ENCODE measurements around the gene ACSM6. TPM values are rescaled to one million over a fixed set of nuclear protein-coding genes. Genes with fewer than 3 reads are reported as not detected.
"Not testable (repeated sequence)": the region's sequence is repeated elsewhere in the genome, so short reads cannot be mapped to it uniquely, and the experiment has no call there.

The ACSM6 gene
- total RNA-seq, 1 donor: not detected

DNA sequence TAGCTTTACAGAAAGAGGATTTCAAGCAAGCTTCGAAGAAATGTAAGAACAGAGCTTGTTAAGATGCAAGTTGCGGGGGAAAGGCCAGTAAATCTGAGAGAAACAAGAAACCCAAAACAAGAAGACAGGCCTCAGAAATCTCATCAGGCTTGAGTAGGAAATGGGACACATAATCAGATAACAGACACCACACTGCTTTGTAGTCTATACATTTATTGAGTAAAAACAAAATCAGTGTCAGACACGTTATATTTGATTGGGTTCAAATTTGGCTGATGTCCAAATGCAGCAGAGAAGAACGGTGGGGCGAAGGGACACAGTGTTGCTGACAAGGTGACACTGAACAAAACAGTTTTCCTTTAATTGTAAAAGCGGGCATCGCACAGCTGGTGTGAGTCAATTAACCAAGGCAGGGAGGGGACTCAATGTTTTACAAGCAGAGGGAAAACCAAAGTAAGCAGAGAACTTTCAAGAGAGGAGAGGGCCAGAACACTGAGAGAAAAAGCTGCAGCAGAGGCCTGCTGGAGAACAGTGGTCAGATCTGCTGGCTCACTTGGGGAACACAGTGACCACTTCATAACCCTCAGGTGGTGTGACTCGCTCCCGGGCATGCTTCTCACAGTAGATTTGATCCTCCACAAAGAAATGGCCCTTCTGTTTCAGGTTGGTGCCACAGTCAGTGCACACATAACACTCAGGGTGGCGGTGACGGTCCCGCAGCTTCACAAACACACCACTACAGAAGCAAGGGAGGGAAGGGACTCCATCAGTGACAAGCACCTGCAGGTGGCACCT lies 43.5 kb downstream of the ACSM6 start:
- Histone ChIP-seq H3K4me1 (ENCODE audit: insufficient read depth, low read length) (peaks cover 27% of the 10 kb centered on the region), H3K27ac (ENCODE audit: low read depth, low read length) (no peak overlapping the region), H3K36me3 (ENCODE audit: insufficient read depth, low read length) (peaks cover 9% of the 10 kb centered on the region), H3K27me3 (ENCODE audit: insufficient read depth, low read length) (no peaks in the 10 kb centered on the region), H2AFZ (ENCODE audit: low read length) (no peak overlapping the region), H3K79me2 (ENCODE audit: insufficient read depth, low read length) (no peaks in the 10 kb centered on the region), H3K4me3 (ENCODE audit: insufficient read depth, low read length) (no peak overlapping the region), H3K4me2 (ENCODE audit: insufficient read depth, low read length) (no peak overlapping the region), H3K9me3 (ENCODE audit: low read depth, low read length) (no peaks in the 10 kb centered on the region), H4K20me1 (ENCODE audit: insufficient read depth, low read length) (peaks cover 2% of the 10 kb centered on the region)
- TF ChIP-seq, protein P1, sequence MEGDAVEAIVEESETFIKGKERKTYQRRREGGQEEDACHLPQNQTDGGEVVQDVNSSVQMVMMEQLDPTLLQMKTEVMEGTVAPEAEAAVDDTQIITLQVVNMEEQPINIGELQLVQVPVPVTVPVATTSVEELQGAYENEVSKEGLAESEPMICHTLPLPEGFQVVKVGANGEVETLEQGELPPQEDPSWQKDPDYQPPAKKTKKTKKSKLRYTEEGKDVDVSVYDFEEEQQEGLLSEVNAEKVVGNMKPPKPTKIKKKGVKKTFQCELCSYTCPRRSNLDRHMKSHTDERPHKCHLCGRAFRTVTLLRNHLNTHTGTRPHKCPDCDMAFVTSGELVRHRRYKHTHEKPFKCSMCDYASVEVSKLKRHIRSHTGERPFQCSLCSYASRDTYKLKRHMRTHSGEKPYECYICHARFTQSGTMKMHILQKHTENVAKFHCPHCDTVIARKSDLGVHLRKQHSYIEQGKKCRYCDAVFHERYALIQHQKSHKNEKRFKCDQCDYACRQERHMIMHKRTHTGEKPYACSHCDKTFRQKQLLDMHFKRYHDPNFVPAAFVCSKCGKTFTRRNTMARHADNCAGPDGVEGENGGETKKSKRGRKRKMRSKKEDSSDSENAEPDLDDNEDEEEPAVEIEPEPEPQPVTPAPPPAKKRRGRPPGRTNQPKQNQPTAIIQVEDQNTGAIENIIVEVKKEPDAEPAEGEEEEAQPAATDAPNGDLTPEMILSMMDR (IDR thresholded peaks at IDR 0.05; ENCODE audit: extremely low read depth, low read depth, low read length): no peak
- no peak for DNase-seq (ENCODE audit: insufficient read length, low spot score, missing footprints)

DNA sequence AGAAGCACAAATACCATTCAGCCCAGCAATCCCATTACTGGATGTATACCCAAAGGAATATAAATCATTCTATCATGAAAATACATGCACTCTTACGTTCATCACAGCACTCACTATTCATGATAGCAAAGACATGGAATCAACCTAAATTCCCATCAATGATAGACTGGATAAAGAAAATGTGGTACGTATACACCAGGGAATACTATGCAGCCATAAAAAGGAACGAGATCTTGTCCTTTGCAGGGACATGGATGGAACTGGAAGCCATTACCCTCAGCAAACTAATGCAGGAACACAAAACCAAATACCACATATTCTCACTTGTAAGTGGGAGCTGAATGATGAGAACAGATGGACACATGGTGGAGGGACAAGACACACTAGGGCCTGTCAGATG lies 46.1 kb downstream of the ACSM6 start:
- H2AFZ ChIP-seq (ENCODE audit: low read length); H3K4me3 ChIP-seq (ENCODE audit: insufficient read depth, low read length); H3K27me3 ChIP-seq (ENCODE audit: insufficient read depth, low read length); H3K79me2 ChIP-seq (ENCODE audit: insufficient read depth, low read length); H3K27ac ChIP-seq (ENCODE audit: low read depth, low read length); H3K4me2 ChIP-seq (ENCODE audit: insufficient read depth, low read length); DNase-seq (ENCODE audit: insufficient read length, low spot score, missing footprints); H3K36me3 ChIP-seq (ENCODE audit: insufficient read depth, low read length); H4K20me1 ChIP-seq (ENCODE audit: insufficient read depth, low read length); H3K9me3 ChIP-seq (ENCODE audit: low read depth, low read length): not testable (repeated sequence)
- H3K4me1 ChIP-seq (ENCODE audit: insufficient read depth, low read length): peaks cover 25% of the 10 kb centered on the region

DNA sequence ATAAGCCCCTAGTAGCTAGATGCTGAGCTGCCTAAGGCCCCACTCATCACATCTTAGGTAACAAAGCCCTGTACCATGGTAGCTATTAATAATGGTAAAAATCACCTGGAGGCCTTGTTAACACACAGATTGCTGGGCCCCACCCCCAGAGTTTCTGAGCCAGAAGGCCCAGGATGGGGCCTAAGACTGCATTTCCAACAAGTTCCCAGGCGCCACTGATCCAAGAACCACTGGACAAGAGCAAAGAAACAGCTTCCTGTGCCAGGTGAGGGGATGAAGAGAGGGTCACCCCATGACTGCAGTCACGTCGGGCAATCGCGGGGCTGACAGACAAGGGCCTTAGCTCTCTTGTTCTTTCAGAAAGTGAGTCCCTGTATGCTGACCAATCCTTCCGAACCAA lies 46.8 kb downstream of the ACSM6 start:
- H3K27me3 ChIP-seq (ENCODE audit: insufficient read depth, low read length): no peaks in the 10 kb centered on the region
- no peak for DNase-seq (ENCODE audit: insufficient read length, low spot score, missing footprints)
- no peaks in the 10 kb centered on the region for H3K79me2 ChIP-seq (ENCODE audit: insufficient read depth, low read length)
- H3K4me3 ChIP-seq (ENCODE audit: insufficient read depth, low read length): no peak overlapping the region
- peaks cover 2% of the 10 kb centered on the region for H4K20me1 ChIP-seq (ENCODE audit: insufficient read depth, low read length)
- peaks cover 18% of the 10 kb centered on the region for H3K4me1 ChIP-seq (ENCODE audit: insufficient read depth, low read length)
- H2AFZ ChIP-seq (ENCODE audit: low read length): no peak overlapping the region
- no peak overlapping the region for H3K27ac ChIP-seq (ENCODE audit: low read depth, low read length)
- TF ChIP-seq, protein P1 (IDR thresholded peaks at IDR 0.05; ENCODE audit: extremely low read depth, low read depth, low read length): no peak
- peaks cover 16% of the 10 kb centered on the region for H3K36me3 ChIP-seq (ENCODE audit: insufficient read depth, low read length)
- no peaks in the 10 kb centered on the region for H3K9me3 ChIP-seq (ENCODE audit: low read depth, low read length)
- H3K4me2 ChIP-seq (ENCODE audit: insufficient read depth, low read length): no peak overlapping the region

DNA sequence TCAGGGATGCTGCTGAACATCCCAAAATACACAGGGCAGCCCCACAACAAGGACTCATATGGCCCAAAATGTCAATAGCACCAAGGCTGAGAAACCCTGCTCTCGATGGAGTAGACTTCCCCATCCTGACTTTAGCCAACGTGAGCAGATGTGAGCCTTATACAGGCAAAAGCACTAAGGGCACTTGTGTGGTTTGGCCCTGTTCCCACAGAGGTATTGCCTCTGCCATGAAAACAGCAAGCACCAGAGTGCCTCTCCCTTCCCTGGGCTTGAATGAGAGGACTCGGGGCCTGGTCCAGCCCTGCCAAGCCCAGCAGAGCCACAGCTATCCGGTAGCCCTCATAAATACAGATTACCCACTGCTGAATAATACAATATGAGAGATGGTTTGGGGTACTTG lies 47.5 kb downstream of the ACSM6 start:
- no peak overlapping the region for H3K27ac ChIP-seq (ENCODE audit: low read depth, low read length)
- H3K27me3 ChIP-seq (ENCODE audit: insufficient read depth, low read length): no peaks in the 10 kb centered on the region
- DNase-seq (ENCODE audit: insufficient read length, low spot score, missing footprints): no peak
- peaks cover 2% of the 10 kb centered on the region for H4K20me1 ChIP-seq (ENCODE audit: insufficient read depth, low read length)
- no peak overlapping the region for H2AFZ ChIP-seq (ENCODE audit: low read length)
- TF ChIP-seq, protein P1 (IDR thresholded peaks at IDR 0.05; ENCODE audit: extremely low read depth, low read depth, low read length): no peak
- H3K4me3 ChIP-seq (ENCODE audit: insufficient read depth, low read length): no peak overlapping the region
- H3K9me3 ChIP-seq (ENCODE audit: low read depth, low read length): no peaks in the 10 kb centered on the region
- H3K4me2 ChIP-seq (ENCODE audit: insufficient read depth, low read length): no peak overlapping the region
- no peaks in the 10 kb centered on the region for H3K79me2 ChIP-seq (ENCODE audit: insufficient read depth, low read length)
- peaks cover 19% of the 10 kb centered on the region for H3K36me3 ChIP-seq (ENCODE audit: insufficient read depth, low read length)
- peaks cover 12% of the 10 kb centered on the region for H3K4me1 ChIP-seq (ENCODE audit: insufficient read depth, low read length)

Data from osteoblast (primary cell).